SW480 (cell line): Measurements from ENCODE around the gene CSF2RB.

Source experiments
- DNase-seq: peaks from one replicate; pipeline ENCODE4 v3.0.0-alpha.2; 2016; ENCODE audit warnings: low spot score

The CSF2RB gene

DNA sequence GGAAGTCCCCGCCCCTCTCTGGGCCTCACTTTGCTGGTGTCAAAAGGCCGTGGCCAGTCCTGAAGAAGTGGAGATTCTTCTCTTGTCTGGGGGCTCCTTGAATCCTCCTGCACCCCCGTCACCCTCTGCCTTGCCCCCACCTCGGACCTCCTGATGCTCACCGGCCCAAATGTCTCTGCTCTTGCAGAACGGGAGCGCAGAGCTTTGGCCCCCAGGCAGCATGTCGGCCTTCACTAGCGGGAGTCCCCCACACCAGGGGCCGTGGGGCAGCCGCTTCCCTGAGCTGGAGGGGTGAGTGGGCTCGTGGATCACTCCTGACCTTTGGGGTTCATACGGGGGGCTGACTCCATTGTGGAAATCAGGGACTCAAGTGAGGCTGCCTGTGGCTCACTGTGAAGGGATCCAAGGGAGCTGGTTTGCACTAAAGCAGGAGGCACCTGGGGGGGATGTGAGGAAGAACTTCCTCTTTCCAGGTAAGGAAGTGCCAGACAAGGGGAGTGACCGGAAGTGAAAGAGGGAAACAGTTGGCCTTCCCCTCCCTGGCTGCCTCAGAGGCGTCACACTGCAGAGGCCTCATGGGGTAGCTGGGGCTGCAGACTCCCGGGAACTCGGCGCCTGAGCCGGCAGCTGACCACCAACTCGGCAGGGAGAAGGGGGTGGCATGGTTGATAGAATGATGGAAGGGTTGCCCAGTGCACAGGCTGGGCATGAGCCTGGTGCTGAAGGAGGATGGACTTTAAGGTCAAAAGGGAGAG, 23.1 kb downstream of the CSF2RB start:
- DNase-seq = no peak

- DNase-seq = no peak
Observed at GRCh38 chr22:36937319-36938027, 24.0 kb downstream of the CSF2RB start.

DNA sequence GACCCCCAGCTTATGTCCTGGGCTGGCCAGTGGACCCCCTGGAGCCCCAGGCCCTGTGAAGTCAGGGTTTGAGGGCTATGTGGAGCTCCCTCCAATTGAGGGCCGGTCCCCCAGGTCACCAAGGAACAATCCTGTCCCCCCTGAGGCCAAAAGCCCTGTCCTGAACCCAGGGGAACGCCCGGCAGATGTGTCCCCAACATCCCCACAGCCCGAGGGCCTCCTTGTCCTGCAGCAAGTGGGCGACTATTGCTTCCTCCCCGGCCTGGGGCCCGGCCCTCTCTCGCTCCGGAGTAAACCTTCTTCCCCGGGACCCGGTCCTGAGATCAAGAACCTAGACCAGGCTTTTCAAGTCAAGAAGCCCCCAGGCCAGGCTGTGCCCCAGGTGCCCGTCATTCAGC, 24.6 kb downstream of the CSF2RB start:
- no peak for DNase-seq

DNA sequence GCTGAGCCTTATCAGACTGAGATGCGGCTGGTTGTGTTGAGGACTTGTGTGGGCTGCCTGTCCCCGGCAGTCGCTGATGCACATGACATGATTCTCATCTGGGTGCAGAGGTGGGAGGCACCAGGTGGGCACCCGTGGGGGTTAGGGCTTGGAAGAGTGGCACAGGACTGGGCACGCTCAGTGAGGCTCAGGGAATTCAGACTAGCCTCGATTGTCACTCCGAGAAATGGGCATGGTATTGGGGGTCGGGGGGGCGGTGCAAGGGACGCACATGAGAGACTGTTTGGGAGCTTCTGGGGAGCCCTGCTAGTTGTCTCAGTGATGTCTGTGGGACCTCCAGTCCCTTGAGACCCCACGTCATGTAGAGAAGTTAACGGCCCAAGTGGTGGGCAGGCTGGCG, 25.5 kb downstream of the CSF2RB start:
- DNase-seq = no peak

- DNase-seq = no peak
Observed at GRCh38 chr22:36940676-36941075, 27.2 kb downstream of the CSF2RB start.

DNA sequence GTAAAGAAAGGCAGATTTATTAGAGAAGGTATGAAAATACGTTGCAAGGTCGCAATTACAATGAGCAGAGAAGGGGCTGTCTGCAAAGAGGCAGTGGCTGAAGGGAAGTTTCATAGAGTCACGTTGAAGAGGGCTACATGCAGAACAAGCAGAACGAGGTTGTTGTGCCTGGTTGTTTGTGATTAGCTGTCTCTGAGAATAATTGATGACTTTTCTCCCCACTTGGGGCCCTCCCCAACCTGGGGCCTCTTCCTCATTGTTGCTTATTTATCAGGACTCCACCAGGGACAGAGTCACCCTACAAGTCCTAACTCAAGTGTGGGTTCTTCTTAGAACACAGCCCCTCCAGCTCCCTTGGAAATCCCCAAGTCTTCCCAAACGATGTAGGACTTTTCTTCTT, 29.1 kb downstream of the CSF2RB start:
- no peak for DNase-seq

DNA sequence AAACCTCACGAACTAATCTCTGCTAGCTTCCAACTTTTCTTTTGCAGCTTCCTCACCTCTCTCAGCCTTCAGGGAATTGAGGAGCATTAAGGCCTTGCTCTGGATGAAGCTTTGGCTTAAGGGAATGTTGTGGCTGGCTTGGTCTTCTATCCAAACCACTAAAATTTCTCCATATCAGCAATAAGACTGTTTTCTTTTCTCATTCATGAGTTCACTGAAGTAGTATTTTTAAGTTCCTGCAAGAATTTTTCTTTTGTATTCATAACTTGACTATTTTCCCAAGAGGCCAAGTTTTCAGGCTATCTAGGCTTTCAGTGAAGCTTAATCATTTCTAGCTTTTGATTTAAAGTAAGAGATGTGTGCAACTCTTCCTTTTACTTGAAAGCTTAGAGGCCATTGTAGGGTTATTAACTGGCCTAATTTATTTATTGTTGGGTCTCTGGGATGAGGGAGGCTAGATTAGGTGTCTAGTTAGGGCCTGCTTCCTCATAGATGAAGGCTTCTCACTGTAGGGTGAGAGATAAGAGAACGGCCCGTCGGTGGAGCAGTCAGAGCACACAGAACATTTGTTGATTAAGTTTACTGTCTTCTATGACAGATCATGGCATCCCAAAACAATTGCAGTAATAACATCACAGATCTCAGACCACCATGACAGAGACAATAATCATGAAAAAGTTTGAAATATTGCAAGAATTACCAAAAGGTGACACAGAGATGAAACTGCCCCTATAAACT, 33.2 kb downstream of the CSF2RB start:
- no peak for DNase-seq

DNA sequence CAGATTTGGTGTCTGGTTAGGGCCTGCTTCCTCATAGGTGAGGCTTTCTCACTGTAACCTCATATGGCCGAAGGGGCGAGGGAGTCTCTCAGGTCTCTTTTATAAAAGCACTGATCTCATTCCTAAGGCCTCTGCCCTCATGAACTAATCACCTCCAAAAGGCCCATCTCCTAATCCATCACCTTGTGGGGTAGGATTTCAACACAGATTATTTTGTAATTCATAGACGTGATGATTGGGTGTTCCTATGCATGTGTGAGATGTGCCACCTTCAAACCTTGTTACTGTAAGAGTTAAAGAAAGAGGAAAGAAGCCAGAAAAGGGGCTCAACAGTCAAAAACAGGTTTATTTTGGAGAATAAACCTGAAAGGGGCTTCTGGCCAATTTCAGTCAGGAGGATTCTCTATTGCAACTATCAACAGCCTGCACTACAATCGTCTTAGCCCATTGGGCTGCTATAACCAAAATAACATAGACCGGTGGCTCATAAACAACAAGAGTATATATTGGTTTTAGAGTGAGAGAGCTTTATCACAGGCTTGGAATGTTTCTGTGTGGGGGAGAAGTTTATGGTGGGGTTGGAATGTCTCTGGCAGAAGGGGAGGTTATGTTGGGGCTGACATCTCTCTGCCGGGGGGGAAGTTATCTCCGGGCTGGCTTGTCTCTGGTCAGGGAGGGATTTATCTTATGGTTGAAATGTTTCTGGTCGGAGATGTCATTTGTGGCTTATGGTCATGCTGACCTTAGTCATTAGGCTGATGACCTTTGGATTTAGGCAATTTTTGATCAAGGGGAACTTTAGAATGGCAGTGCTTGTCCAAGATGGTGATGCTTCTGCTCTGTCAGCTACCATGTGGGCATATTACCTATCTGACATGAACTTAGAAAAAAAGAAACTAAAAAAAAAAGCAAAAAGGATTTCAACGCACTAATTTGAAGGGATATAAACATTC, 35.1 kb downstream of the CSF2RB start:
- DNase-seq = no peak

DNA sequence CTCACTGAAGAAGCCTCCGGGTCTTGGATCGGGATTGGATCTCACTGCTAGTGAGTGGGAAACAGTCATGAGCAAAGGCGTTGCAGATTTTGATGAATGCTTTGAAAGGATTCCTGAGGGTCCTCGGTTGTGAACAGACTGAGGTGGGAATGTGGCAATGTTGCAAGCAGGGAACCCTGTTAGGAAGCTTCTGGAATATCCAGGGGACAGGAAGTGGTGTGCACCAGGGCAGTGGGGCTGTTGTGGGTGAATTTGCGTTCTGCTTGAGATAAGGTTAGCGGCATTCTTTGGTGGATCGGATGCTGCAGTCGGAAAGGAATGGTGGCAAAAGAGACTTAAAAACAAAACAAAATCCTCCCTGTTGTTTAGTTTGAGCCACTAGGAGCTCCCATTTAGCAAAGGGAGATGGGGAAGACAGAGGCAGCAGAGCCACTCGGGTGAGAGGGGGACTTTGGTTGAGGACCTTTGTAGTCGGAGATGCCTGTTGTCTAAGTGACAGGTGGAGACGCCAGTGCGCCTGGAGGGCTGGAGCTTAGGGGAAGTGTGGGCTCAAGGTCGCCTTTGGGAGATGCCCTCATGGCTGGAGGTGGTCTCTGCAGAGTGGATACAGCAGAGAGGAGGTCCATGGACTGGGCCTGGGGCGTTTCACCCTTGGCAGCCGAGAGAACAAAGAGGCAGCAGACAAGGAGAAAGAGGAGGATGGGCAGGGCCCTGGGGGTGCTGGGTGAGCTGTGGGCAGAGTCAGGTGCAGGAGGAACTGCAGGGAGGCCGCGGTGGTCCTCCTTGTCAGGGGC, 37.6 kb downstream of the CSF2RB start:
- DNase-seq = no peak

GRCh38 chr22:36951746-36952145, 38.3 kb downstream of the CSF2RB start:
- no peak for DNase-seq

DNA sequence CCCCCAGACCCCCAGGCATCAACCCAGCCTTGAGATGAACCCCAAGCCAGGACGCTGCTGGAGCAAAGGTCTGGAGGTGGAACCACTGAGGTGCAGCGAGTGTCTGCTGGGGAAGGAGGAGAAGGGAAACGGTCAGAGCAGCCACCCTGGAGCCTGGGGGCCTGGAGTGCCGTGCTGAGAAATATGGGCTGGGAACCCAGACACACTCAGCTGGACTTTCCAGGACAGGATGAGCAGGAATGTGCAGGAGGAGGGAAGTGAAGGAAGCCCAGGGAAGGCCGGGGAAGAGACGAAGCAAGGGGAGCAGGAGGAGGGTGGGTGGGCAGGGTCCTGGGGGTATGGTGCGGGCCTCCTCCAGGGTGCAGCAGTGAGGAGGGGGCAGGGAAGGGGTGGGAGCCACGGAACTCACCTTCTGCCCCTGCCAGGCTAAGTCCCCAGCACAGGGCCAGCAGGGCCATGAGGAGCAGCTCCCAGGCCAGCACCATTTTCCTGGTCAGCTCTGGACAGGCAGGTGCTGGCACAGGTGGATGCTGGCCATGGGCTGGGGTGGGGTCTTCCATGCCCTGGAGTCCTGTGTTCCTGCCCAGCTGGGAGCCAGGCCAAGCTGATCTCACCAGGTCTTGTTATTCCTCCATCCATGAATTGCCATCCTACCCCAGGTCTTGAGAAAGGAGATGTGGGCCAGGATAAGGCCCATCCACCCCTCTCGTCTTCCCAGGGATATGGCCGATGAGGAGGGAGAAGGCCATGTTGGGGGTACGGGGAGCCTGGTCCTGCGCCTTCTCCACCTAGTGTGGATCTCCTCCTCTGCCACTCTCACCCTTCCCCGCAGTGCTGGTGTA, 40.0 kb downstream of the CSF2RB start:
- no peak for DNase-seq

- no peak for DNase-seq
Observed at GRCh38 chr22:36954251-36955014, 41.0 kb downstream of the CSF2RB start.

GRCh38 chr22:36955691-36956090, 42.3 kb downstream of the CSF2RB start:
- no peak for DNase-seq

GRCh38 chr22:36958366-36958765, 44.9 kb downstream of the CSF2RB start:
- DNase-seq = no peak

- no peak for DNase-seq
Observed at GRCh38 chr22:36961626-36962025, 48.2 kb downstream of the CSF2RB start.

DNA sequence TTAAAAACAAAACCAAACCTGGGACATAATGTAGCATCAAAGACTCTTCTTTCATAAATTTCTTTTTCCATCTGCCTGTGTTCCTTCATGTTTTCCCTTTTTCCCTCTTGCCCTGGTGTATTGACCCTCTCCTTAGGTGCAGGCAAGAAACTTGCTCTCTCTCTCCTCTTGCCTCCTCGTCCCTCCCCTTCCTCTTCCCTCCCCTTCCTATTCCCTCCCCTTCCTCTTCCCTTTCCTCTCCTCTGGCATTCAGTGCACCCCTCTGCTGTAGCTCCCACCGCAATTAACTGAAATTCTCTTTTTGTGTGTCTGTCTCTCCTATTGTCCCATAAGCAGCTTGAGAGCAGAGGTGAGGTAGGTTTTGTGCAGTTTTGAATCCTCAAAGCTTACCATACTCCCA, 49.9 kb downstream of the CSF2RB start:
- DNase-seq = no peak

GRCh38 chr22:36964106-36964505, 50.7 kb downstream of the CSF2RB start:
- DNase-seq = no peak

- DNase-seq = no peak
Observed at GRCh38 chr22:36965696-36966095, 52.3 kb downstream of the CSF2RB start.

DNA sequence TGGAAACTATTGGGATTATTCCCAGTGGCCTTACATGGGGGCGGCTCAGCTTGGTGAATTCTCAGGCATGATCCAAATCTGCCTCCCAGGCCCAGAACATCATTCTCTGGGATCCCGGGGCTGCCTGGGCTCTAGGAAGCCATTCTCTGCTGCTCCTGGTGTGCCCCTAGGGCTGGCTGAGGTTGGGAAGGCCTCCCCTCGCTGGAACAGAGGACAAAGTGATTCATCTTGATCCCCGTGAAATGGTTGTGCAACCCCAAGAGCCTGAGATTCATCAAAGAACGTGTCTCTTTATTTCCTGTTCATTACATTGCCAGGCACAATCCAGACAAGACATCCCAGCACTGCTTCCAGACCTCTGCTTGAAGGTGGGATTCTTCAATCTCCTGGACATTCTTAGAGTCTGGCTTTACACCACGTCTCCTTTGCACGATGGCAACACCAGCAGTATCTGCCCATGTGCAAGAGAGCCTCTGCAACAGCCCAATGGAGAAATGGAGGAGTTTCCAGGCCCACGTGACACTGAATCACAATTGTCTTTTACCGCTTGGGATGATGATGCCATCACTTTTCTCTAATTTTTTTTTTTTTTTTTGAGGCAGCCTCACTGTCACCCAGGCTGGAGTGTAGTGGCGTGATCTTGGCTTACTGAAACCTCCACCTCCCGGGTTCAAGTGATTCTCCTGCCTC, 53.6 kb downstream of the CSF2RB start:
- no peak for DNase-seq
